HCEC 1CT (cell line): Measurements from ENCODE around the gene KNG1.
"Not testable (repeated sequence)": the region's sequence is repeated elsewhere in the genome, so short reads cannot be mapped to it uniquely, and the experiment has no call there.

ENCODE experiments used
- DNase-seq: peaks from one replicate; pipeline ENCODE4 v3.0.0-alpha.2; 2017

KNG1 gene

GRCh38 chr3:186717039-186717457, at the start of gene KNG1:
Gene KNG1 (plus strand): TSS chr3:186717359. CDS start chr3:186717543, 184 bp downstream.
- no peak for DNase-seq

DNA sequence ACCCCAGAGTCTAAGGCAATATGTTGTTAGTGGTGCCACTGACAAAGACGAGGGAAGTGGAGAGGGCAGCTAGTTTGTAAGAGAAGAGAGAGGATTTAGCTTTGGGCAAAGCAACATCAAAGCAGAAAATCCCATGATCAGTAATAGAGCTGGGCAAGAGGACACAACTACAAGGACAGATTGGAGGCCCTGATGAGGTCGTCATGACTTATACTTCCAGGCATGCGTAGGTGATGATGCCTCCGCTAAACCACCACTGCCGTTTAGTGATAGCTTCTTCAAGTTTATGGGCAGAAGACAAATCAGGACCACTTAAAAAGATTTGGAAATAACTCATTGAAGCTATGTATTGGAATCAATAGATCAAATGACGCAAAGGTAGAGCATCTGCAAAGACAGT, 48.7 kb upstream of the KNG1 start:
- DNase-seq: no peak

GRCh38 chr3:186669378-186670084, 47.6 kb upstream of the KNG1 start:
- DNase-seq: no peak

DNA sequence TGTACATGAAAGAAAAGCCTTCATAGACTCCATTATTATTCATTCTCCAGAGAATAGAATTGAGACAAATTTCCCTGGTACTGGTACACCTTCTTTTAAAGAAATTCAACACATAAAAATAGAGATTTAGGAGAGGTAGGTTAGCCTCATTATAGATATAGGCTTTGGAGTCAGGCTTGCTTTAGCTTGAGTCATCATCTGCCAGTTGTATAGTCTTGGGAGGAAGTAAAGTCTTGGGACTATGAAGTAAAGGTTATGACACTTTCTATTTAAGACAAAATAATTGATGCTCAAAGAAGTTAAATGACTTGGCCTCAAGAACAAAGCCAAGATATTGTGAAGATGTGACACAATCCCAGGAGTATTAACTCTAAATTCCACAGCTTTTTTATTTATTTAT, 47.0 kb upstream of the KNG1 start:
- DNase-seq: no peak

GRCh38 chr3:186671051-186671450, 46.1 kb upstream of the KNG1 start:
- no peak for DNase-seq

GRCh38 chr3:186678604-186679003, 38.6 kb upstream of the KNG1 start:
- no peak for DNase-seq

GRCh38 chr3:186679151-186679550, 38.0 kb upstream of the KNG1 start:
- no peak for DNase-seq

- no peak for DNase-seq
These were observed 36.3 kb upstream of the KNG1 start for GRCh38 chr3:186680869-186681268.

DNA sequence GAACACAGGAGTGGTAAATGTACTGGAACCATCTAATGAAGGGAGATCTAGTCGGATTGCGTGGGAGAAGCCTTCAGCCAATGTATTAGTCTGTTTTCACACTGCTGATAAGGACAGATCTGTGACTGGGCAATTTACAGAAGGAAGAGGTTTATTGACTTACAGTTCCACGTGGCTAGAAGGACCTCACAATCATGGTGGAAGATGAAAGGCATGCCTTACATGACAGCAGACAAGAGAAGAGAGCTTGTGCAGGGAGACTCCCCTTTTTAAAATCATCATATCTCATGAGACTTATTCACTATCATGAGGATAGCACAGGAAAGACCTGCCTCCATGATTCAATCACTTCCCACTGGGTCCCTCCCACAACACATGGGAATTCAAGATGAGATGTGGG, 34.3 kb upstream of the KNG1 start:
- DNase-seq: no peak

- no peak for DNase-seq
These were observed 33.2 kb upstream of the KNG1 start for GRCh38 chr3:186683979-186684378.

- DNase-seq: not testable (repeated sequence)
These were observed 30.7 kb upstream of the KNG1 start for GRCh38 chr3:186686475-186686874.

GRCh38 chr3:186687120-186687651, 30.0 kb upstream of the KNG1 start:
- DNase-seq: no peak

DNA sequence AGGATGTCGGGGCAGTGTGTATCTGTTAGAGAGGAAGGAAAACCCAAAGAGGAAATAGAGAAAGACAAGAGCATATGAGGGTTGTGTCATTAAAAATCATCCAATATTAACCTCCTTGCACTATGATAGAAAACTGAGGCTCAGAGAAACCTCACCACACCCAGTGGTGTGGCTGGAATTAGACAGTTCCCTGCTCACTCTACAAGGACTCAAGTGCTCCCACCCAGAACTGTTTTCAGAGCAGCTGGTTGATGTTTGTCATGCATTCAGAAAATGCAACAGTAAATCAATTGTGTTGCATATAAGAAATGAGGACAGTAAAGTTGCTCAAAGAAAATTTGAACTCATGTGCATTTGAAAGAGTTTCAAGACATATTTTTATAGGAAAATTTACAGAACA, 26.9 kb upstream of the KNG1 start:
- DNase-seq: not testable (repeated sequence)

DNA sequence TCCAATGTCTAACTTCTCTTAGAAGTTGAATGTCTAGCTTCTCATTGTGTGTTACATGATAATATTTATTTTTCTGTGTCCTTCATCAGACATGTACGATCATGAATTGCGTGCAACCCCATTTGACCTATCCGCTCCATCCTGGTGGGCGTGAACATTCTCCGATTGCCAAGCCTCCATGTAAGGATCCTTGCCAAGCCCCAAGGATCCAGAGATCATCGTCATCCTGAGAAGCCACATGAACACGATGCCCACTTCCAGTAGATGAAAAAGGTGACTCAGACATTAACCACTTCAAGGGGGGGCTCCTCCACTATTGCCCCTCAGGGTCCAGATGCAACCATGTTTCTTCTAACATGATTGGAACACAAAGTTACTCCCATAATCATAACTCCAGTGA, 25.5 kb upstream of the KNG1 start:
- DNase-seq: no peak

DNA sequence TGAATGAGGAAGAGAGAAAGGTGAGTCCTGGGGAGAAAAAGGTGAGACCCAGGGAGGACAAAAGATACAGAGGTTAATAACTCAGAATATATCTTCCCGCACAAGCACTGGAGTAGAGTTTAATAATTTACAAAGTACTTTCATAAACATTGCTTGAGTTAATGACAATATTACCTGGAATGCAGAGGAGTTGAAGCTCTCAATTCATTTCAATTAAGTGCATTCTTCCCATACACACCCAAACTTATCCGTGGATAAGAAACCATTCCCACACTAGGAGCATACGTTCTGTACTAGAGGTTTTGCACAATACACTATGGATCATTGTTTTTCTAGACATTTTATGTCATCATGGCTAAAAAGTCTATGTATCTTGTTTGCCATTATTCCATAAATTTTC, 23.3 kb upstream of the KNG1 start:
- no peak for DNase-seq

- no peak for DNase-seq
These were observed 22.7 kb upstream of the KNG1 start for GRCh38 chr3:186694288-186695032.

DNA sequence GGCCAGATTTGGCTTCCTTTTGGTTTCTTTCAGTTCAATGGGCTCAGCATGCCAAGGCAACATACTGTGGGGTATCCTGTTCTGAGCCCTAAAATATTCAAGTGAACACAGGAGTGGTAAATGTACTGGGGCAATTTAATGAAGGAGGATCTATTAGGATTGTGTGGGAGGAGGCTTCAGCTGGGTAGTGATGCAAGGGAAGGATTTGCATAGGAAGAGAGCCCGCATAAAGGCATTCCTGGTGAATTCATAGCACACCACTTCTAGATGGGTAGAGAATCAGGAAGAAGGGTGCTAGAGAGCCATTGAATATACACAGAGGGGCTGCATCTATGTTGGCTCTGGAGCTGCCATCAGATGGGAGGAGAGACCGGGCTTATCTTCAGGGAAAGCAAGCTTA, 20.6 kb upstream of the KNG1 start:
- no peak for DNase-seq

- DNase-seq: no peak
These were observed 19.6 kb upstream of the KNG1 start for GRCh38 chr3:186697510-186697909.

DNA sequence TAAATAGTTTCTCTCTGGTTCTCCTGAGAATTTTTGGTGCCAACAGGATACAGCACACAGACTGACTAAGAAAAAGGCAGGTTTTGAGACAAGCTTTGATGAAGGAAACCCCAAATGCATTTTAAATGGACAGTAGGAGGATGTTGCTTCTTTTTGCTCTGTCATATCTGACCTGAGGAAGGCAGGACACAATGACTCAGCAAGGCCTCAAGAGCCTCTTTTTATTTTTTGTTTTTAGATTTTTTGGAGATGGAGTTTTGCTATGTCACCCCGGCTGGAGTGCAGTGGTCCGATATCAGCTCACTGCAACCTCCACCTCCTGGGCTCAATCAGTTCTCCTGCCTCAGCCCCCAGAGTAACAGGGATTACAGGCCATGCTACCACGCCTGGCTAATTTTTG, 16.9 kb upstream of the KNG1 start:
- no peak for DNase-seq

DNA sequence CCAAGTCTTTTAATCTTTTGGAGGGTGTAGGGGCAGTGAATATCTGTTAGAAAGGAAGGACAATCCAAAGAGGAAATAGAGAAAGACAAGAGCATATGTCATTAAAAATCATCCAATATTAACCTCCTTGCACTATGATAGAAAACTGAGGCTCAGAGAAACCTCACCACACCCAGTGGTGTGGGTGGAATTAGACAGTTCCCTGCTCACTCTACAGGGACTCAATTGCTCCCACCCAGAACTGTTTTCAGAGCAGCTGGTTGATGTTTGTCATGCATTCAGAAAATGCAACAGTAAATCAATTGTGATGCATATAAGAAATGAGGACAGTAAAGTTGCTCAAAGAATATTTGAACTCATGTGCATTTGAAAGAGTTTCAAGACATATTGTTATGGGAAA, 14.7 kb upstream of the KNG1 start:
- DNase-seq: not testable (repeated sequence)

DNA sequence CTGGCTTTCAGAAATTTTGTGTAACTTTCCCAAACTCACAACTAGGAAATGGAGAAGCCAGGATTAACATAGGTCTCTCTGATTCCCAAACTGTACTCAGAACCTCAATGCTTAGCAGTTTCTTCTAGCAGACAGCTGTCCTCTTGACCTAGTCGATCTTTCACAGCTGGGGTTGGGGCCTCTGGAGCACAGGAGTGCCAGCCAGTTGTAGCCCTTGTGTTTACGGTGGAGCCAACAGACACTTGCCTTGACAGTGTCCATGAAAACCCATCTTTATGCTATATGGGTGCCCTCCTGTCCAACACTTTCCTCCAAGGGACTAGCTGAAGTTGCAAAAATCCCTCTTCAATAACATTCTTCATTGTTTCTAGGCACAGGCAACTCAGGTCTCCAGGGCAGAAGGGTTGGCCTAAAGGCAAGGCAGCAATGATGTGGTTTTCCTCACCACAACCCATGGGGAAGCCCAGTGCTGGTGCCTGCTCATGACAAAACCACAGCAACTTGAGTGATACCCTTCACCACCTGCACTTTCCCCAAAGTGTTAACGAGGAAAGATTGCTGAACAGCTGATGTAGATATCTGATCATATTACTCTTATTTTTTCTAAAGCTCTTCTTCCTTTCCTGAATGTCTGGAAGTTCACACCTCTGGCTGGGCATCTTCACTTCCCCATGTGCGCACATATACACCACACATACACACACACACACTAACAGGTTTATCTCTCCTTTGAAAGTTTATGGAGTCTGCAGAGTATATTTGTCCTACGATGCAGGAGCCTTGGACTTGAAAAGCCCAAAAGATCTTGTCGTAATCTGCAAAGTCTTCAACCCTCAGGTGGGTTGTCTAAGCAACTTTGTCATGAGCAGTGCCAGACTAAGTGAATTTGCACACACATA, 11.0 kb upstream of the KNG1 start:
- no peak for DNase-seq

DNA sequence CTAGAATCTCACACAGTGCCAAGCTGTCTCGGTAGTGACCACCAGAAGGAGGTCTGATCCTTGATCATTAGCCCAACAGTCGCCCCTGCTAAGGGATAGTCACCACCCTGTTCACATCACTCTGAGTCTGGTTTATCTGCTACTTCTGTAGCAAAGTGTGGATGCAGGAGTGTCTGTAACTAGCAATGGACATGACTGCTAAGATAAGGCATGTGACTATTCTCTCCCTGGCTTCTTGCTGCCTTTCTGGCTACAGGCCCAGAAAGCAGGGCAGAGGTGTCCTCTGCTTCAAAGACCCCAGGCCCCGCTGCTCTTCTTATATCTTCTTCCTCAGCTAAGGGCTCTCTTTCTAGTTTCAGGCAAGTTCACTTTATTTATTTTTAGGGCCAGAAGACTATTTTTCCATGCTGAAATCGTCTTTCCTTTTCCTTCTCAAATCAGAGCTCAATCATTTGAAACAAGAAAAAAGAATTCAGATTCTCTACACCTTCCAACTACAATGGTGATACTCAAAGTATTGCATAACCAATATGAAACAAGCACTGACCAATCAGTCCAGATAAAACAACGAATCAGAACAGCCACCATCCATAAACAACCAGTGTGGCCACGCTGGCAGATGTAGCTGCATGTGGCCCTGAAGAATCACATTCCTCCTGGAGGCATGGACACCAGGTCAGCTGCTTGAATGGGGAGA, 8.0 kb upstream of the KNG1 start:
- DNase-seq: no peak

- not testable (repeated sequence) for DNase-seq
These were observed 6.5 kb upstream of the KNG1 start for GRCh38 chr3:186710694-186711093.
